ENCODE data around the gene EGLN1.
A peak's percentile ranks its signal among the peaks of the same experiment; 100 is the strongest.

The EGLN1 gene

DNA sequence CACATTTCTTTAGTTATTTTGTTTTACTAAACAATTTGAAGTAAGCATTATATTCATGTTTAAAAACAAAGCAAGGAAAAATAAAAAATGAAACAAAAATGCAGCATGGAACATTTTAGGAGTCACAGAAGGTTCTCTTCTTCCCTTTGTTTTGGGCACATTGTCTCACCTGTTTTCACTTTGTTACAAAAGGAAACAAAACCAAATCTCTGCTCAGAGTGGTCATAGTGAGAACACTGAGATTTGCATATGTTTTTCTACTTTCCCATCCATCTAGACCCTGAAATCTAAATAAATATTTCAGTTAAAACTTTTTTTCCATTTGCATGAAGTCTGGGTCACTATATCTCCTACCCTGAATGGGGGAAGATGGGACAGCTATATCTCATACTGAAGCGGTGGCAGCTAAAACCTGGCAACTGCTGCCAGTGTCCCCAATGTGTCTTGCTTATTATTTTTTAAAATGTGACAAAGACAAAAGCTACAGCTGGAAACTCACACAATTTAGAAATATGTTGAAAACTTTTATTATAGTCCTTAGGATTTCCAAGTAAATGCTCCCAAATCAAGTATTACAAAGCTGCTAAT, 87.9 kb downstream of the EGLN1 start:
- H3K4me3 ChIP-seq (replicated peaks; ENCODE audit: low read depth, low read length) = peak overlapping the region; percentile 74
- no peak for DNase-seq (ENCODE audit: extremely low read depth, low read depth)
- TF ChIP-seq, protein P1, sequence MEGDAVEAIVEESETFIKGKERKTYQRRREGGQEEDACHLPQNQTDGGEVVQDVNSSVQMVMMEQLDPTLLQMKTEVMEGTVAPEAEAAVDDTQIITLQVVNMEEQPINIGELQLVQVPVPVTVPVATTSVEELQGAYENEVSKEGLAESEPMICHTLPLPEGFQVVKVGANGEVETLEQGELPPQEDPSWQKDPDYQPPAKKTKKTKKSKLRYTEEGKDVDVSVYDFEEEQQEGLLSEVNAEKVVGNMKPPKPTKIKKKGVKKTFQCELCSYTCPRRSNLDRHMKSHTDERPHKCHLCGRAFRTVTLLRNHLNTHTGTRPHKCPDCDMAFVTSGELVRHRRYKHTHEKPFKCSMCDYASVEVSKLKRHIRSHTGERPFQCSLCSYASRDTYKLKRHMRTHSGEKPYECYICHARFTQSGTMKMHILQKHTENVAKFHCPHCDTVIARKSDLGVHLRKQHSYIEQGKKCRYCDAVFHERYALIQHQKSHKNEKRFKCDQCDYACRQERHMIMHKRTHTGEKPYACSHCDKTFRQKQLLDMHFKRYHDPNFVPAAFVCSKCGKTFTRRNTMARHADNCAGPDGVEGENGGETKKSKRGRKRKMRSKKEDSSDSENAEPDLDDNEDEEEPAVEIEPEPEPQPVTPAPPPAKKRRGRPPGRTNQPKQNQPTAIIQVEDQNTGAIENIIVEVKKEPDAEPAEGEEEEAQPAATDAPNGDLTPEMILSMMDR (IDR thresholded peaks at IDR 0.05; ENCODE audit: low read depth, low read length, missing control alignments) = no peak

DNA sequence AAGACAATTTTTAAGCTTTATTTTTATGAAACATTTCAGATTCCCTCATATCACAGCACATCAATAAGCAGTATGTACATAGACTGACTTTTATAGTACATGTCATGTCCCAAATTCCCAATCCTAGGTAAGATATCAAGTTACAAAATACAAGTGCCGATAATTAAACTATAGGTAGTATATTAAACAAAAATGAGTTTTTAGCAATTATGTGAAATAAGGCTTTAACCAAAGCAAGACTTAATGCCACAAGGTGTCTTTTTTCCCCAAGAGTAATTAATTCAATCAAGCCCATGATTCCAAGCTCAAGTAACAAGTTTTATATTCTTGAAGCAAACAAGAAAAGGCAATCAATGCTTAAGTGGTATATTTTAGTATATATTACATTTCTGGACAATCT, 89.3 kb downstream of the EGLN1 start:
- DNase-seq (ENCODE audit: extremely low read depth, low read depth) = no peak
- TF ChIP-seq, protein P1 (IDR thresholded peaks at IDR 0.05; ENCODE audit: low read depth, low read length, missing control alignments) = no peak
- peak overlapping the region; percentile 74; the same call in 1 of the 2 replicates for H3K4me3 ChIP-seq (replicated peaks; ENCODE audit: low read depth, low read length)

DNA sequence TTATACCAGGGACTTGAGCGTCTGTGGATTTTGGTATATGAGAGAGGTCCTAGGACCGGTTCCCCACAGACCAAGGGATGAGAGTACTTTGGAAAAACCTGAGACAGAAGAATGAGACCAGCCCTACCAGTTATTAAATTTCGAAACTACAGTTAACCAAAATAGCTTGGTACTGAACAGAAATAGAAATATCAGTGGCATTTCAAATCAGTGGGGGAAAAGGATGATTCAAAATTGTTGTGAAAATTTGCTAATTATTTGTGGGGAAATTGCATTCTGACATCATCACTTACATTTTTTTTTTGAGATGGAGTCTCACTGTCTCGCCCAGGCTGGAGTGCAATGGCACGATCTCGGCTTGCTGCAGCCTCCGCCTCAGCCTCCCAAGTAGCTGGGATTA, 92.6 kb downstream of the EGLN1 start:
- DNase-seq (ENCODE audit: extremely low read depth, low read depth) = no peak
- TF ChIP-seq, protein P1 (IDR thresholded peaks at IDR 0.05; ENCODE audit: low read depth, low read length, missing control alignments) = no peak

DNA sequence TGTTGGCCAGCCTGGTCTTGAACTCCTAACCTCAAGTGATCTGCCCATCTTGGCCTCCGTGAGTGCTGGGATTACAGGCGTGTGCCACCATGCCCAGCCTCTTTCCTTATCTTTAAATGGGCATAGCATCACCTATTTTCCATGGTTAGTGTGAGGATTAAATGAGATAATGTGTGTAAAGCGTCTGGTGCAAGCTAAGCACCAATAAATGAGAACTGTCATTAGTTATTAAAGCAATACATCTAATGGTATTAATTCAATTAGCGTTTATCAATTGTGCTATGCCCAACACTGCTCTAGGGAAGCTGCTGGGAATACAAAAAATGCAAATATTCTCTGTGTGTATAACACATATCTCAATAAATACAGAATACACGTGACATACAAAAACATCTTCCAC, 94.5 kb downstream of the EGLN1 start:
- no peak for DNase-seq (ENCODE audit: extremely low read depth, low read depth)
- no peak overlapping the region for H3K4me3 ChIP-seq (replicated peaks; ENCODE audit: low read depth, low read length)
- TF ChIP-seq, protein P1 (IDR thresholded peaks at IDR 0.05; ENCODE audit: low read depth, low read length, missing control alignments) = no peak

More for the DNA sequence above, 92.6 kb downstream of the EGLN1 start:
- H3K4me3 ChIP-seq (replicated peaks; ENCODE audit: low read depth, low read length) = no peak overlapping the region

DNA sequence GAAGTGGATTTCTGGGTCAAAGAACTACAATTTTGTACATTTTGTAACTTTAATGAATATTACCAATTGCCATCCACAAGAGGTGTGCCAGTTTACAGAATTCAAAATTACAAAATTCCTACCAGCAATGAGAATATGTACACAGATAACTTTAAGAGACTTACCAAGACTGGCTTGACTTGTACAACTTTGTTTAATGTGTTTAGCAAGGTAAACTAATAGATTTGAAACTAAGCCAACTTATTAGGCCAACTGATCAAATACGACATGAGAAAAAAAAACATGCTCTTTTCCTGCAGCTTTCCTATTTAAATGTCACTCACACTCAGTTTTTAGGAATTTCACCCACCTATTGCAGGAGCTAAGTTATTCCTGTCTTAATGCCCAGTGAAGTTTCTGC, 95.8 kb downstream of the EGLN1 start:
- TF ChIP-seq, protein P1 (IDR thresholded peaks at IDR 0.05; ENCODE audit: low read depth, low read length, missing control alignments) = no peak
- no peak overlapping the region for H3K4me3 ChIP-seq (replicated peaks; ENCODE audit: low read depth, low read length)
- no peak for DNase-seq (ENCODE audit: extremely low read depth, low read depth)

DNA sequence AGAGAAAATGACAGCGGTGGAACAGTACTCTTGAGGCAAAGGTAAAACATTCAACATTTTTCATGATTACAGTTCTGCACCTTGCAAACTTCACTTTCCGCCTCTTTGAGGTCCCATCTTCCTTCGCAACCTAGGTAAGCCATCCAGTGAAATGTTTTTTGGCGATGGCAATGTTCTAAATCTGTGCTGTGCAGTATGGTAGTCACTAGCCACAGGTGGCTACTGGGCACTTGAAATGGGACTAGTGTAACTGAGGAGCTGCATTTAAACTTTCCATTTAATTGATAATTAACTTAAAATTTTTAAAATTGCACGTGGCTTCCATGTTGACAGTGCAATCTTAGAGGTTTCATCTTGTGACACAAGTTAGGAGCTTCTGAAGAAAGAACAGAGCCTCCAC, 97.4 kb downstream of the EGLN1 start:
- DNase-seq (ENCODE audit: extremely low read depth, low read depth) = no peak
- TF ChIP-seq, protein P1 (IDR thresholded peaks at IDR 0.05; ENCODE audit: low read depth, low read length, missing control alignments) = no peak
- H3K4me3 ChIP-seq (replicated peaks; ENCODE audit: low read depth, low read length) = no peak overlapping the region
